GM21529 (cell line): ENCODE data around the gene GATAD2B.
"Not testable (repeated sequence)": the region's sequence is repeated elsewhere in the genome, so short reads cannot be mapped to it uniquely, and the experiment has no call there.

Source experiments
- ATAC-seq: cut with Tn5 transposase; IDR thresholded peaks from one replicate; pipeline ENCODE4 v1.9.1; 2021; ENCODE audit not compliant: unreplicated experiment

GATAD2B gene

DNA sequence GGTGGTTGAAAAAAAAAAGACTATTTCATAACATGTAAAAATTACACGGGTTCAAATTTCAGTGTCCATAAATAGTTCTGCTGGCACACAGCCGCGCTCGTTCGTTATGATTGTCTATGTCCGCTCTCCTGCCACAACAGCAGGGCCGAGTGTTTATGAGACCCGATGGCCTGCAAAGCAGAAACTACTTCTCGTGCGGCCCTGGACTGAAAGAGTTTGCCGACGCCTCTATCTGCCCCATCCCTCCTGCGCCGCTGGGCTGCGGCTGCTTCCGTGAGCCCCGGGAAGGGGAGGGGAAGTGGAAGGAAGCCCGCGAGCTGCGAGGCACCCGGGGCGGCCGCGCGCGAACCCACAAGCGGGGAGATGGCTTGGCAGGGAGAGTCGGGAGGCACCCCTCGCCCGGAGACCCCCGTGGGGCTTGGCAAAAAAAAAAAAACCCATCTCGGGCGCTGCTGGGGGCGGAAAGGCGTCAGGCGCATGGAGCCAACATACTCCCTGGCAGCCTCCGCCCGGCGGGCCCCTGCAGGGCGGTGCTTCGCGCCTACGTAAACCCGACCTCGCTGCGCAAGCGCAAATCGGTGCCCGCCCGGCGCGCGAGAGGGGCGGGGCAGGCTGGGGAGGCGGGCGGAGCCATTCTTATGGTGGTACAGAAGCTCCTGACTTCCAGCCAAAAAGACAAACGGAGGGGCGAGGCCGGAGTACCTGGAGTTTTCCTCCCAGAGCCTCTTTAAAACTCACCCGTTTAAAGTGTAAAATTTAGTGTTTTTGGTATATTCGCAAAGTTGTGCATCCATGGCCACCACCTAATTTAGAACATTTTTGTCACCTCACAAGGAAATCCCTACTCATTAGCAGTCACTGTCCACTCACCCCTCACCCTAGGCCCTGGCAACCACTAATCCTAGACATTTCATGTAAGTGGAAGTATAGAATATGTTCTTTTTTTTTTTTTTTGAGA lies 139.3 kb downstream of the GATAD2B start:
- peak; percentile 89 for ATAC-seq

GRCh38 chr1:153782648-153783047 lies 140.1 kb downstream of the GATAD2B start:
- ATAC-seq: not testable (repeated sequence)

DNA sequence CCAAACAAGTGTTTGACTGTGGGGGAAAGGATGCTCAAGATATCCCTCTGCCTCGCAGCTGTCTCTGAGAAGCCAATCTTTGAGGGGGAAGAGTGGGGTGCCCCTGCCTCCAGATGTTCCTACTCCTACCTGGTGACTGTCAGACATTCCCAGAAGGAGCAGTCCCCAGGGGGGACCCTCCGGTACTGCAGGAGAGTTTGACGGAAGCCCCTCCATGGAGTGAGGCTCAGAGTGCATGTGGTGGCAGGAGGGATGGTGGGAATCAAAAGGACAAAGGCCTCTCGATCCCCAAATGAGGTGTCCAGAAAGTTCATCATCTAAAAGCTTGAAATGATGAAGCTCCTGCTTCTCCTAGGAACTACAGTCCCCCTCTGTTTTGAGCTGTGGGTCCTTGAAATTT lies 142.2 kb downstream of the GATAD2B start:
- no peak for ATAC-seq

DNA sequence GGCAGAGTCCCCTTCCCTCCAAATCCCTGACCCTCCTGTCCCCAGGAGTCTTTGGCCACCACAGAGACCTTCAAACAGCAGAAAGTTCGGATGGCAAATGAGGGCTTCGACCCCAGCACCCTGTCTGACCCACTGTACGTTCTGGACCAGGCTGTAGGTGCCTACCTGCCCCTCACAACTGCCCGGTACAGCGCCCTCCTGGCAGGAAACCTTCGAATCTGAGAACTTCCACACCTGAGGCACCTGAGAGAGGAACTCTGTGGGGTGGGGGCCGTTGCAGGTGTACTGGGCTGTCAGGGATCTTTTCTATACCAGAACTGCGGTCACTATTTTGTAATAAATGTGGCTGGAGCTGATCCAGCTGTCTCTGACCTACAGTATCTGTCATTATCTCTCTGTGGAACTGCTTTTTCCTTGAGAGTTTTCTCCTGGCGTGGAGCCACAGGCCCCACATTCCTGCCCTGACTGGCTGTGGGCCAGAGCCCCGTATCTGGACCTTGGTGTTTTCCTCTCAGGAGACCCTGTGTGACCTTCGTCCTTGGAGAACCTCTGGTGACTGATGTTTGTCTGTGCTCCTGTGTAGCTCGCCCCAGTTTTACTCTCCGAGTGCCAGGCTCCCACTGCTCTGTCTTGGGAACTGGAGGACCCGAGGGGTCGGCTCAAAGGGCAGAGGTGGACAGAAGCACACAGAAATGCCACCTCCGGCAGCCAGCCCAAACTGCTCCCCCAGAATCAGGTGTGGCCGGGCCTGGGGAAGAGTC lies 142.8 kb downstream of the GATAD2B start:
- ATAC-seq: no peak

- no peak for ATAC-seq
Measured at GRCh38 chr1:153778824-153779519, 143.8 kb downstream of the GATAD2B start.

GRCh38 chr1:153778051-153778823 lies 144.5 kb downstream of the GATAD2B start:
- ATAC-seq: no peak

- no peak for ATAC-seq
Measured at GRCh38 chr1:153777648-153778047, 145.1 kb downstream of the GATAD2B start.

DNA sequence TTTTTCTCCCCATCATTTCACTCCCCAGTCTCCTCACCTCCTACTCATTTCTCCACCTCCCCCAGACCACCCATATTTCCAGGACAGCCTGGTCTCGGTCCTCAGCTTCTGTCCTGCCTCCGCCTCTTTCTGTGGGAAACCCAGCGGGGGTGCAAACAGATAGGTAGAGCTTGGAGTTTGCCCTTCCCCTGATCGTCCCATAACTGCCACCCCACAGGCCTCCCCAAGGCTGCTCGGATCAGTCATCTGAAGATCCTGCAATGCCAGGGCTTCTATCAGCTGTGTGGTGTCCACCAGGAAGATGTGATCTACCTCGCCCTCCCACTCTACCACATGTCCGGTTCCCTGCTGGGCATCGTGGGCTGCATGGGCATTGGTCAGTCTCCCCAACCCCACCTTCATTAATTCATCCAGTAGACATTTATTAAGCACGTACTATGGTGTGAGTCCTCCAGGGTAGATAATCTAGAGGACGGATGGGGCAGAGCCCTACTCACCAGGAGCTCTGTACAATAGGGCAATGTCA lies 145.9 kb downstream of the GATAD2B start:
- ATAC-seq: no peak

- no peak for ATAC-seq
Measured at GRCh38 chr1:153776352-153776751, 146.4 kb downstream of the GATAD2B start.

GRCh38 chr1:153775458-153776327 lies 147.1 kb downstream of the GATAD2B start:
- peak; percentile 50 for ATAC-seq

DNA sequence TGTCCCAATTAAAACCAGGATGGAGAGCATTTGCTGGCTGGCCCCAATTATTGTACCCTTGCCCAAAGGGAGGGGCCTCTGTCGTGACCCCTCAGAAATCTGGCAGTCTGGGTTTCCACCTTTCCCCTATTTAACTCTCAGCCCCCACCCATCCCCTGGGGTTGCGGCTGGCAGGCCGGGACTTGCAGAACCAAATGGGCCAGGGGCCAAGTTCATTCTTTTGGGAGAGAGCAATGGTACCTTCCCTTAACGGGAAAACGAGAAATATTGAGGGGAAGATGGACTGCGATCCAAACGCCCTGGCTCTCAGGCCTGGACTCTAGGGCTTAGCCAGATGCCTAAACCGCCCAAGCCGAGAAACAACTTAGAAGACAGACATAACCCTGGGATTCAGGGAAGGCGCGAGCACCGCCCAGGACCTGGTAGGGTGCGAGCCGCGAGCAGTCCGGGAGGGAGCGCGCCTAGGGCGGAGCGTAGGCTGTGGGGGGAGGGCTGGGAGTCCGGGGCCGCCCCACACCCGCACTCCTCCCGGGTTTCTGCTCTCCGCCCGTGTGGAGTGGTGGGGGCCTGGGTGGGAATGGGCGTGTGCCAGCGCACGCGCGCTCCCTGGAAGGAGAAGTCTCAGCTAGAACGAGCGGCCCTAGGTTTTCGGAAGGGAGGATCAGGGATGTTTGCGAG lies 147.9 kb downstream of the GATAD2B start, which contains the start of gene SLC27A3:
TSS of gene SLC27A3 (plus strand) at position 628 of the 678 bp plus-strand sequence. CDS start 91 bp downstream, outside the sequence.
- ATAC-seq: peak; percentile 30

DNA sequence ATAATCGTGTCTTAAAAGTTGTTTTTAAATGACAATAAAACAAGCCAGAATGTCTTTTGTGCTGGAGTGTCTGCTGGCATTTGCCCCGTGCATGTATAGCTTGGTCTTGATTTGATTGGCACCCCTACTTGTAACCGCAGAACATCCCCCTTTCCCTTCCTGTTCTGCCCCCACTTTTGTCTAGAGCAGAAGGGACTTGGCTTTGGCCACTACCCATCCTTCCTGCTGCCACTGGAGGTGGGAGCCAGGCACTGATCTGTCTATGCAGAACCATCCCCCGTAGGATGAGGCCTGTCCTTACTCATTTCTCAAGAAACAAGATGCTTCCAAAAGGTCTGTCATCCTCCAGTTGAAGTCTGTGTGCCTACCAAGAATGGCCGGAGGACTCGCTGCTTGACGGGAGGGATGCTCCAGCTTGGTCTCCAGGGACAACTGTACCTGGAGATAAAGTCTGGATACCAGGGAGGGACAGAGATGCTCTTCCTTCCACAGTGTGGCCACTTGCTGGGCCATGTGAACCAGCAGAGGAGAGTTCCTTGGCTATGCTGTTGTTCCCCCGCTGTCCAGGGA lies 148.7 kb downstream of the GATAD2B start:
- no peak for ATAC-seq

DNA sequence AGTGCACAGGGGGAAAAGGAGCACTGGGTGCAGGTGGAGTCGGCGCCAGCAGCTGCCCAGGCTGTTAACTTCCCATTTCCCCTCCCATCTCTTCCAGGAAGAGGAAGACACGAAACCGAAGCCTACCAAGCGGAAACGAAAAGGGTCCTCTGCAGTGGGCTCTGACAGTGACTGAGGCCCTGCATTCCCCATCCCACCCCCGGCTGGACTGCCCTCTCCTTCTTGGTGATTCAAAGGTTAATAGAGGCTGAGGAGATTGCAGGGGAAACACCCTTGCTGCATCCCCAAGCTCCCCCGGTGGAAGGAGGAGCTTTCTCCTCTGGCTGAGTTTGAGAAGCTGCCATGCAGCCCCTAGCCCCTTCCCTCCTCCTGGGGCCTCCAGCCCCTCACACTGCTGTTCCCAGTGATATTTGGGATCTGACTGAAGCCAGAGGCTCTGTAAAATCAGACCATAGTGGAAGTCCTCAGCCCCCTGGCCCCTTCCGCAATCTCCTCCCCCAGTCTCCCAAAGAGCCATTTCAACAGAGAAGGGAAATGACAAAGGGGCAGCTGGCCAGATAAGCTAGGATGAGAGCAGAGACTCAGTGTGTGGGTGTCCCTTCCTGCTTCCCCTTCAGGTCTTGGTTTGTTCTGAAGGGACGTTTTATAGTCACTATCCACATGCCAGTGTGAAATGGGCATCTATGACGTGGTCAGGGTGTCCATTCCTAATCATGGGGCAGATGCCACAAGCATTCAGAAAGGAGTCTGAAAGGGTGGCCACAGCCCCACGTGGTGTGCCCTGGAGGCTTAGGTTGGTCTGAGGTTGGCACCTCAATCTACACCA lies 149.5 kb downstream of the GATAD2B start:
- no peak for ATAC-seq

- ATAC-seq: no peak
Measured at GRCh38 chr1:153771841-153772593, 150.8 kb downstream of the GATAD2B start.

DNA sequence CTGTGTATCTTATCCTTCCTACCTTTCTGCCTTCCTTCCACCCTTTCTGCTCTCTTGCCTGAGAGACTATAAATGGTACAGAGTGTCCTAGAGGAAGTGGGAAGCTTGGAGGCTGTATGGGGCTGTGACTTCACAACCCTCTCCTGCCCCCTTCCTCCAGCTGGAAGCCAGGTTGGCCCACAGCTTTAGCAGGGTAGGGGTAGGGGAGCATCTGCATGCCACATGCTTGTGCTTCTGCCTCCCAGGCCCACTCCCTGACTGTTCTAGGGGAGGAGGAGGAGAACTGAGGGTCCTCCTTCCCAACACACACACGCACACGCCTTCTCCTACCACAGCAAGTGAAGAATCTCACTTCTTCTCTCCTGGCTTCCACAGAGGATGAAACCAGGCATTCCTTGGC lies 151.5 kb downstream of the GATAD2B start:
- ATAC-seq: no peak

GRCh38 chr1:153770797-153771196 lies 152.0 kb downstream of the GATAD2B start:
- no peak for ATAC-seq

DNA sequence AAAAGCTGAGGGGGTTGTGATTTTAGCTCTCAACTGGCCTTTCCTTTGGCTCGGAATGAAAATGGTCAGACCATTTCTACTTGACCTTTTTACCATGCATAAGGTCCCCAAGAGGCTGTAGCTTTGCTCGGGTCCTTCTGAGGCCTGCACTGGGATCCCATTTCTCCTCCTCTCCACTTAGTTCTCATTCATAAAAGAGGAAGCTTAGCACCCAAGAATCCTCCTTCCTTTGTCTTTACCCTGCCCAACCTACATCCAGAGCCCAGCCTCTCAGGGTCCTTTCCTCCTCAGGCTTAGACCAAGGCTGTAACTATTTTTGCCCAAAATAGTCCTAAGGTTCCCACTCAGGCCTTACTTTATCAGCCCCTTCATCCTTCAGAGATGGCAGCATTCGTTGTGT lies 153.6 kb downstream of the GATAD2B start:
- ATAC-seq: no peak
